Ureter (tissue), 1 donor: Measurements from ENCODE around the gene BAIAP2L1. TPM values are rescaled to one million over a fixed set of nuclear protein-coding genes. Genes with fewer than 3 reads are reported as not detected.

Source experiments
- DNase-seq: peaks from one replicate; pipeline ENCODE4 v3.0.0-alpha.2; 2020; ENCODE audit warnings: low spot score
- total RNA-seq: library from RNA; stranded (reverse); gene quantifications from one replicate; pipeline ENCODE4 v1.2.4, GENCODE V29; 2023
- donor health status: DM: yes; HTN: yes; CAD: no.

The BAIAP2L1 gene
- total RNA-seq, 1 donor from 2014 or later = 36.5 TPM

GRCh38 chr7:98294798-98295382 lies 106.0 kb downstream of the BAIAP2L1 start:
- DNase-seq = no peak

- no peak for DNase-seq
Measured at GRCh38 chr7:98294326-98294725, 106.6 kb downstream of the BAIAP2L1 start.

- no peak for DNase-seq
Measured at GRCh38 chr7:98293746-98294145, 107.1 kb downstream of the BAIAP2L1 start.

GRCh38 chr7:98293265-98293664 lies 107.6 kb downstream of the BAIAP2L1 start:
- no peak for DNase-seq

- DNase-seq = no peak
Measured at GRCh38 chr7:98291717-98292116, 109.2 kb downstream of the BAIAP2L1 start.

GRCh38 chr7:98289333-98289875 lies 111.5 kb downstream of the BAIAP2L1 start:
- DNase-seq = no peak

GRCh38 chr7:98288064-98288823 lies 112.6 kb downstream of the BAIAP2L1 start:
- DNase-seq = no peak

GRCh38 chr7:98287486-98287959 lies 113.4 kb downstream of the BAIAP2L1 start:
- peak; percentile 73 for DNase-seq

GRCh38 chr7:98286701-98287485 lies 114.0 kb downstream of the BAIAP2L1 start:
- DNase-seq = no peak

- peak; percentile 82 for DNase-seq
Measured at GRCh38 chr7:98286093-98286539, 114.8 kb downstream of the BAIAP2L1 start.

- no peak for DNase-seq
Measured at GRCh38 chr7:98285157-98286092, 115.5 kb downstream of the BAIAP2L1 start.

- DNase-seq = peak; percentile 81
Measured at GRCh38 chr7:98284335-98285036, 116.4 kb downstream of the BAIAP2L1 start.

- no peak for DNase-seq
Measured at GRCh38 chr7:98283887-98284222, 117.0 kb downstream of the BAIAP2L1 start.

GRCh38 chr7:98283127-98283886 lies 117.6 kb downstream of the BAIAP2L1 start:
- DNase-seq = peak; percentile 65

GRCh38 chr7:98282703-98283102 lies 118.2 kb downstream of the BAIAP2L1 start:
- DNase-seq = no peak

GRCh38 chr7:98281757-98282606 lies 118.9 kb downstream of the BAIAP2L1 start:
- DNase-seq = peak; percentile 66

GRCh38 chr7:98280791-98281756 lies 119.8 kb downstream of the BAIAP2L1 start, which contains the start of gene BRI3:
BRI3 (plus strand) TSS chr7:98281686; CDS start chr7:98281796, 110 bp downstream.
- peak; percentile 93 for DNase-seq
